Measurements from ENCODE around the gene RALGDS.

The RALGDS gene

DNA sequence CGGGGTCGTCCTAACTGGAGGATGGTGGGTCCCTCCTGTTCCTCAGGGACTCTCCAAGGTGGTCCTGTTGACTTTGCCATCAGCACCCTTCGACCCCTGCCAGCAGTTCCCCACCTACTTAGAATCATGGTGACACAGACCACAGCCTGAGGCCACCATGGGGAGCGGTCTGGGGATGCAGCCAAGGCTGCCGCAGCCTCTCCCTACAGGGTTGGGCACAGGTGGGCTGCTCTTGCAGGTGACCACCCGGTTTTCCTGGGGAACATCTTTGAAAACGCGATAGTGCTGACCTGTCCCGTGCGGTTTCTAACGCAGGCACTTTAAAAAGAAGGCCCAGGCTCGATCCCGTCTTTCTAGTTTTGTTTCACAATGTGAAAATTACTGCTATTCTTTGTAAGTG is 72.0 kb downstream of the RALGDS start:
- DNase-seq, result no peak

DNA sequence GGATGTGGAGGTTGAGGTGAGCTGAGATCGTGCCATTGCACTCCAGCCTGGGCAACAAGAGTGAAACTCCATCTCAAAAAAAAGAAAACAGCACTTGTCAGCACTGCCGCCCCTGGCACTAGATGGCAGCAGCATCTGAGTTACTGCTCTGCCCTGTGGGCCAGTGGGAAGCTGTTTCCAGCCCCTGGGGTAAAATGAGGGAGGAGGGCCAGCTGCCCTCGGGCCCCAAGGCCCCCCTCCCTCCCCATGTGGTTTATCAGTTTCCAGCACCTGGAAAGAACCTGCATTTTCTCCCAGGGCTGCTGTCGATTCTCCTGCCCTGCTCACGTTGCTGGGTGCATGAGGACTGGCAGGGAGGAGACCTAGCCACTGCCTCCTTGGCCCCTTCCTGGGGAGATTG is 72.4 kb downstream of the RALGDS start:
- peak; percentile 37 for DNase-seq

Data from fibroblast of skin of scalp (primary cell).